Measurements from ENCODE around the gene SYNE2. TPM values are rescaled to one million over a fixed set of nuclear protein-coding genes. Genes with fewer than 3 reads are reported as not detected.

The SYNE2 gene
- total RNA-seq, 1 experiment from 2014 or later: 9.7 TPM

DNA sequence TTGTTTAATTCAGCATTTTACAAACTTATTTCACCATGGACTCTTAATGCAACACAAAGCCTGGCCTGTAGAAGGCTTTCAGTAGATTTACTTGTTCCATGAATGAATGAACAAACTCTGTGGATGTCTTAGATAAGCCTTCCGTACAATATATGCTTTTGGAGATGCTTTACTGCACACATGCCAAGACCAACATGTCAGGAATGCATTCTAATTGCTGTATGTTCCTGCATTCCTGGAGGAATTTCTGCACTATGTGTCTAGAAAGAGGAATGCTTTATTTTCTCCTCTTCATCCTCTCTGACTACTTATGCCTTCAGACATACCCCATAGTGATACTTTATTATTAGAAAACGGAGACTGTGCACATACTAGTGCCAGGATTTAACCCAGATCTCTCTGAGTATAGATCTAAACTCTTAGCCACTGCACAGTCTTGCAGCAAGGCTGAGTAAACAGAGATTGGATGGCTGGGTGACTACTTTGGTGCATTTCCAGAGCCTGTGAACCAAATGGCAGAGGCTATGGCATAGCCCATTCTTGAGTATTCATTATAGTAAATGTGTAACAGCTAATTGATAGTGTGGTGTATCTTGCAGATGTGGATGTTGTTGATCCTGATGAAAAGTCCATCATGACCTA is 108.2 kb downstream of the SYNE2 start:
- DNase-seq (ENCODE audit: low spot score): no peak

DNA sequence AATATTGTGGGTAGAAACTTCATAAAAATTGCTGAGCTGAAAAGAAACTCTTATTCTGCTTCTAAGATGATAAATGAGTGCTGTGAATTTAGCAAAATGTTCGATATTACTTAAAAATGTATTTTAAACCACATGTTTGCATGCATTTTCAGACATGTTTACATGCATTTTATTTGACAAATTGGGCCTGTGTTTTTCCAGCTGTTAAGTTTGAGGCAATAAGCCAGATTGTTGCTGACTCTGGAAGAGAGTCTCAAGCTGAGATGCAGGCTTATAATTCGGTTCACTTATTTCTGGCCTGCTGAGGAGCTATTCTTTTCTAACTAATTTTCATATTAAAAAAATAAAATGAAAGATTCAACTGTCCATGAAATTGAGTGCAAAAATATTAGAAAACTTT is 110.1 kb downstream of the SYNE2 start:
- no peak for DNase-seq (ENCODE audit: low spot score)

DNA sequence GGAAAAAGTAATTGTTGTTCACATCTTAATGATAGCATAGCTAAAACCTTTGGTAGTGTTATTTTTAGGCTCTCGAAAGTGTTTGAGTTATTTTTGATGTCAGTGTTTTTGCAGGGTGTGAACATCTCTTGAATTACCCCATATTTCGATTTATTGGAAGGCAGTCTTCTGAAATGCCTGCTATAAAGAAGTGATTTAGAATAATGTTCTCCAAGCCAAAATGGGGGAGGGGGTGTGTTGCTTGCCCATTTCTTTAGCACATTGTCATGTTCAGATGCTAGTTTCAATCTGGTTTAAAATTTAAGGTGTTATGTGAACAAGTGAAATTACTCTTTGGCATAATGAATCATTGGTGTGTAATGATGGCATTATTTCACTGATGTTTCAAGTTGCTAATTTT is 110.6 kb downstream of the SYNE2 start:
- DNase-seq (ENCODE audit: low spot score): no peak

- DNase-seq (ENCODE audit: low spot score): no peak
Measured at GRCh38 chr14:63964113-63964512, 111.3 kb downstream of the SYNE2 start.

DNA sequence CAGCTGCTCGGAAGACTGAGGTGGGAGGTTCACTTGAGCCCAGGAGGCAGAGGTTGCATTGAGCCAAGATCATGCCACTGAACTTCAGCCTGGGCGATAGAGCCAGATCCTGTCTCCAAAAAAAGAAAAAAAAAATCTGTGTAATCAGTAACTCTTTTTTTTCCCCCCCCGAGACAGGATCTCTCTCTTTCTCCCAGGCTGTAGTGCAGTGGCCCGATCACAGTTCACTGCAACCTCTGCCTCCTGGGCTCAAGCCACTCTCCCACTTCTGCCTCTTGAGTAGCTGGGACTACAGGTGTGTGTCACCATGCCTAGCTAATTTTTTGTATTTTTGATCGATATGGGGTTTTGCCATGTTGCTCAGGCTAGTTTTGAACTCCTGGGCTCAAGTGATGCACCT is 113.6 kb downstream of the SYNE2 start:
- no peak for DNase-seq (ENCODE audit: low spot score)

GRCh38 chr14:63972323-63972932 is 119.6 kb downstream of the SYNE2 start:
- DNase-seq (ENCODE audit: low spot score): no peak

GRCh38 chr14:63974176-63974575 is 121.4 kb downstream of the SYNE2 start:
- no peak for DNase-seq (ENCODE audit: low spot score)

GRCh38 chr14:63981569-63981968 is 128.8 kb downstream of the SYNE2 start:
- no peak for DNase-seq (ENCODE audit: low spot score)

GRCh38 chr14:63982156-63982555 is 129.4 kb downstream of the SYNE2 start:
- DNase-seq (ENCODE audit: low spot score): no peak

DNA sequence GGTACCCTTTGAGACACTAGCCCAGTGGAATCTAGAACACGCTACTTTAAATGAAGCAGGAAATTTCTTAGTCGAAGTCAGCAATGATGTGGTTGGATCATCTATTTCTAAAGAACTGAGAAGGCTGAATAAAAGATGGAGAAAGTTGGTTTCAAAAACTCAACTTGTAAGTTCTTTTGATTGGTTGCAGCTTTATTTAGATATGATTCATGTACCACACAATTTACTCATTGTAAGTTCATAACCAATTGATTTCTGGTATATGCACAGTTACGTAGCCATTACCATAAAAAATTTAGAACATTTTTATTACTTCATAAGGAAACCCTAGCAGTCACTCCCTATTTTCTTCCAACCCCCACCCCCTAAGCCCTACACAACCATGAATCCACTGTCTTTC is 129.8 kb downstream of the SYNE2 start:
- DNase-seq (ENCODE audit: low spot score): no peak

GRCh38 chr14:63986789-63987533 is 134.2 kb downstream of the SYNE2 start:
- no peak for DNase-seq (ENCODE audit: low spot score)

- DNase-seq (ENCODE audit: low spot score): no peak
Measured at GRCh38 chr14:63988579-63988978, 135.8 kb downstream of the SYNE2 start.

- DNase-seq (ENCODE audit: low spot score): no peak
Measured at GRCh38 chr14:63991833-63992232, 139.0 kb downstream of the SYNE2 start.

- DNase-seq (ENCODE audit: low spot score): no peak
Measured at GRCh38 chr14:63992858-63993257, 140.1 kb downstream of the SYNE2 start.

GRCh38 chr14:63993992-63994391 is 141.2 kb downstream of the SYNE2 start:
- no peak for DNase-seq (ENCODE audit: low spot score)

DNA sequence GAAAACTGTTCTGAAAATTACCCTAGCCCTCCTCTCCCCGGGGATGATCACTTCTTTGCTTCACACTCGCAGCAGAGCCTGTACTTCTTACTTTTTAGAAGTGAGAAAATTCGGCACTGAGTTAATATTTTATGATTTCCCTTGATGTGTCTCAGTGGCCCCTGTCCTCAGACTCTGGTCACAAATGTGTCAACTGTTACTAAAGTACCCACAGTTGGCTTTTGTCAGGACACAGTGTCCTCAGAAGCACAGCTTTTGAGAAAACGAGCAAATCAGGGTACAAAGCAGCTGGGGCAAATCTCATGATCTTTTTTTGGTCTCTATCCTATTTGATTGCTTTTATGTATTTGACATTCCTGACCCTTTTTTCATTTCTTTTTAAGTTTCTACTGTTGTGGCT is 142.5 kb downstream of the SYNE2 start:
- no peak for DNase-seq (ENCODE audit: low spot score)

DNA sequence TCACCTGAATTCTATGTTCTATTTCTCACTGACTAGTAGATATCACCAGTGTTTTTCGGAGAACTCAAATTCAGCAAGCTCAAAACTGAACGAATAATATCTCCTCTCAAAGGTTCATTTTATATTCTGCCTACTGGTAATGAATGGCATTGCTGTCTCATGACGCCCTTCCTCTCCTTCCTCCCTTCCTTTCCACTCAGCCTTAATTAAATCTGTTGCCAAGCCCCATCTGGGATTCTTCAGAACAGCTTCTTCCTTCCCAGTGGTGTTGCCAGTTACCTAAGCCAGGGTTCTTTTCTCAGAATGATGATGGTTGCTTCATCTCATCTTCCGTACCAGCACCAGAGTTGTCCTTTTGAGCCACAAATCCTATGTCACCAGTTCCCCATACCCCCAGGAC is 143.2 kb downstream of the SYNE2 start:
- DNase-seq (ENCODE audit: low spot score): no peak

DNA sequence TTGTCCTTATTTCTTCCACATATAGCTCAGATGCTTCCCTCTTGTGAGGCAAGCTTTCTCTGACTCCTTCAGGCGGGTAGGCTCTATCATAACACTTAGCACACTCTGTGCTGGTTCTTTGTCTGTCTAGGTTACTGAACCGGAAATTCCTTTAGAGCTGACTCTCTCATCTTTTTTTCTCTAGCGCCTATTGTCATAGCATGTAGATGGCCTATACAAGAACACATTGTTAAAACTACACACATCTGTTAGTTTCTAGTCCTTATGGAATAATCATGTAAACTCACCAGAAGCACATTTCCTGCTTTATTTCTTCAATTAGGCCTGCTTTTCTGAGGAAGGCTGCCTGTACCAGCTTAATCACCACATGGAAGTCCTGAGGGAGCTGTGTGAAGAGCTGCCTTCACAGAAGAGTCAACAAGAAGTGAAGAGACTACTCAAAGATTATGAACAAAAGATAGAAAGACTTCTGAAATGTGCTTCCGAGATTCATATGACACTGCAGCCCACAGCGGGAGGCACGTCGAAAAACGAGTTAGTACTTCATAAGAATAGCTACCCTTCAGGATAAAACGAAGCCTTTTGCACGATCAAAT is 143.9 kb downstream of the SYNE2 start:
- no peak for DNase-seq (ENCODE audit: low spot score)

GRCh38 chr14:64000749-64001148 is 147.9 kb downstream of the SYNE2 start:
- no peak for DNase-seq (ENCODE audit: low spot score)

DNA sequence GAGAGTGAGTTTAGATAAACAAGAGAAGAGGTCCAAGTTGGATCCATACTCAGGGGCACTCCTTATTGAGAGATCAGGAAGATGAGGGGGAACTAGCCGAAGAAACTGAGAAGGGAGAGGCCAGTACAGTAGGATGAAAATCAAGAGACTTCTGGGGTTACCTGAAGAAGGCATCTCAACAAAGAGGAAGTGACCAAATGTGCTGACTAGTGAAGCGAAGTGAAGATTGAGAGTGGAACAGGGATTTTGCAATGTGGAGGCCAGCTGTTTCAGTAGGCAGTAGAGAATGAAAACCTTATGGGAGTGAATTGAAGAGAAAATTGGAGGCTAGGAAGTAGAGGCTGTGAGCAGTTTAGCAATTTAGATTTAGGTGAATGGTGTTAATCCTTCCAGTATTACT is 153.0 kb downstream of the SYNE2 start:
- no peak for DNase-seq (ENCODE audit: low spot score)

GRCh38 chr14:64008016-64008415 is 155.2 kb downstream of the SYNE2 start:
- no peak for DNase-seq (ENCODE audit: low spot score)

DNA sequence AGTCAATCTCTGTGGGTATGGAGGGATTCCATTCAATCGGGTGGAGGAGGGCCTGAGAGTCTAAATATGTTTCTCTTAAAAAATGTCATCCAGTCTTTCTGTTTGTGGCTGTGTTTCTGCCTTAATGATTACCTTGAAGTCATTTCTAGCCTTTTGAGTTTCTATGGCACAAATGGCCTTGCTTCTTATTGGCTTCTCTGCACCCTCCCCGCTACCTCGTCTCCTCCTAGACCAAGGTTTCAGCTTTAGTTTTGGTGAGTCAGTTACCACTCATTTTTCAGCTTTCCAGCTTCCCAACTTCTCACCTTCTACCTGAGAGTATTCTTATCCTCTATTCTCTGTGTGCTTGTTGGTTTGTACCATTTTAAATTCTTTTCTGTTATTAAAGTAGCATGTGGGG is 159.2 kb downstream of the SYNE2 start:
- DNase-seq (ENCODE audit: low spot score): no peak

DNA sequence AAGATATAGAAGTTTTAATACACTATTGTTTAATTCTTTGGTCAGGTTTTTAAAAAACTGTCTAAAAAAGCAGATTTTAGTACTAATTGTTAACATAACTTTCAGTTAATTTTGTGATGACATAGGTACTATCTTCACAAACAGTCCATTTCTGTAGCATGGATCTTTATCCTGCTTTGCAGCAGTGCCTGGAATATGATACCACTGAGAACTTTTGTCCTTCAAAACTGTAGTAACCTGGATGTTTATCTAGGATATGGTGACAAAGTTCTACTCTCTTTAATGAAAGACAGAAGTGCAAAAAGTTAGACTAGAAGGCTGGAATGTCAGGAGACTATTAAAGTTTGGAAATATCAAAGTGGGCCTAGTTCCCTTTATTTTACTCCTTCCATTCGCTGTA is 159.9 kb downstream of the SYNE2 start:
- DNase-seq (ENCODE audit: low spot score): no peak
